ENCODE data around the gene CNN1.

- TF ChIP-seq CTCF (IDR thresholded peaks at IDR 0.05) (peak in 7 of 12 donors; percentile 10 to 39 (median 29)), POLR2A (IDR thresholded peaks at IDR 0.05) (no peak)
These were observed 13.1 kb downstream of the CNN1 start for GRCh38 chr19:11551603-11552235.

Data from heart left ventricle (tissue), 13 donors.